Caco-2 (cell line): ENCODE results near the gene FAM168A. TPM values are rescaled to one million over a fixed set of nuclear protein-coding genes. Genes with fewer than 3 reads are reported as not detected.

Source experiments
- BruUV-seq: library from RNA; stranded (reverse); fragments of 400-500 nt; replicated peaks from 2 replicates; lab custom pipeline; 2021; lab: Mats Ljungman, UMichigan
- CTCF ChIA-PET: fragments of 300-600 bp; sonication (Branson Sonifier 250); formaldehyde crosslinking; loops from one replicate; lab custom pipeline; 2022; ENCODE audit warnings: antibody characterized with exemption; lab: Charles Lee
- POLR2A ChIA-PET: fragments of 300-600 bp; sonication (Branson Sonifier 250); formaldehyde crosslinking; loops from one replicate; lab custom pipeline; 2022; ENCODE audit warnings: antibody characterized with exemption; lab: Charles Lee
- DNase-seq, 2 experiments: peaks; one replicate each; pipeline versions ENCODE4 v3.0.0 to v3.0.0-alpha.2; 2020 to 2022
- H3K27me3 ChIP-seq: replicated peaks from 2 replicates; pipeline ENCODE4 v1.6.0; 2011; ENCODE audit warnings: low read length; ENCODE audit not compliant: control insufficient read depth, insufficient read depth
- H3K36me3 ChIP-seq: 2 replicates; pipeline ENCODE4 v1.5.1; 2011; ENCODE audit warnings: low read length; ENCODE audit not compliant: control insufficient read depth, insufficient read depth
- H3K4me1 ChIP-seq: fragments of 250-450 bp; sonication (Bioruptor Pico); 2 replicates; pipeline ENCODE4 v1.5.1; 2020; ENCODE audit warnings: mild to moderate bottlenecking
- H3K4me3 ChIP-seq: 2 replicates; pipeline ENCODE4 v1.5.1; 2011; ENCODE audit warnings: low read depth, mild to moderate bottlenecking, control low read depth, low read length
- H3K9me3 ChIP-seq: fragments of 250-450 bp; sonication (Bioruptor Pico); 2 replicates; pipeline ENCODE4 v1.5.1; 2020; ENCODE audit warnings: mild to moderate bottlenecking, moderate library complexity
- H3K27ac Mint-ChIP-seq: one replicate; pipeline ENCODE4 v1.8.0; 2022; ENCODE audit warnings: mixed read lengths; ENCODE audit not compliant: unreplicated experiment
- H3K27me3 Mint-ChIP-seq: one replicate; pipeline ENCODE4 v1.8.0; 2022; ENCODE audit warnings: mixed read lengths; ENCODE audit not compliant: insufficient read depth, unreplicated experiment
- H3K36me3 Mint-ChIP-seq: one replicate; pipeline ENCODE4 v1.8.0; 2022; ENCODE audit warnings: mild to moderate bottlenecking, mixed read lengths; ENCODE audit not compliant: insufficient read depth, unreplicated experiment
- H3K4me1 Mint-ChIP-seq: one replicate; pipeline ENCODE4 v1.8.0; 2022; ENCODE audit warnings: low read depth, mixed read lengths; ENCODE audit not compliant: unreplicated experiment
- H3K4me3 Mint-ChIP-seq: one replicate; pipeline ENCODE4 v1.8.0; 2022; ENCODE audit warnings: mild to moderate bottlenecking, moderate library complexity, mixed read lengths; ENCODE audit not compliant: unreplicated experiment
- H3K9me3 Mint-ChIP-seq: one replicate; pipeline ENCODE4 v1.8.0; 2022; ENCODE audit warnings: mixed read lengths; ENCODE audit not compliant: unreplicated experiment
- CTCF ChIP-seq, 2 experiments: fragments of 200-600 bp in 1 of 2; IDR thresholded peaks; 1 replicate in 1 of 2; 2 replicates in 1 of 2; pipeline versions ENCODE4 v1.5.1 to v1.8.0; 2011 to 2022; ENCODE audit warnings: antibody characterized with exemption in 1 of 2, control low read depth in 1 of 2, inconsistent platforms in 1 of 2, low read depth in 1 of 2, low read length in 1 of 2, mild to moderate bottlenecking in 1 of 2, moderate library complexity in 1 of 2; ENCODE audit not compliant: insufficient read depth in 1 of 2, severe bottlenecking in 1 of 2, unreplicated experiment in 1 of 2
- intact Hi-C: fragments of 100-400 bp; cut with micrococcal nuclease; formaldehyde crosslinking; loops from one replicate; pipeline ENCODE4 v1.10.0; 2022; ENCODE audit not compliant: unreplicated experiment
- total RNA-seq: library from RNA; stranded (reverse); gene quantifications from 2 replicates; pipeline ENCODE4 v1.2.3, GENCODE V29; 2022

Gene FAM168A
- total RNA-seq, 1 experiment from 2014 or later: 46.0 TPM

- no peak overlapping the region for H3K4me3 Mint-ChIP-seq
- Histone ChIP-seq H3K9me3 (no peaks in the 10 kb centered on the region), H3K36me3 (no peaks in the 10 kb centered on the region), H3K4me1 (no peaks in the 10 kb centered on the region), H3K4me3 (no peak overlapping the region), H3K27me3 (no peaks in the 10 kb centered on the region)
- H3K27me3 Mint-ChIP-seq: no peaks in the 10 kb centered on the region
- ChIA-PET CTCF (no interaction called here), POLR2A (no interaction called here)
- H3K9me3 Mint-ChIP-seq: peaks cover 26% of the 10 kb centered on the region
- no peak overlapping the region for H3K27ac Mint-ChIP-seq
- DNase-seq: no peak
- BruUV-seq: no TSS peak
- TF ChIP-seq CTCF (IDR thresholded peaks at IDR 0.05; ENCODE audit: insufficient read depth in 1 of 2, low read depth in 1 of 2, low read length in 1 of 2, severe bottlenecking in 1 of 2, unreplicated experiment in 1 of 2): no peak
- intact Hi-C loops: no loop called here
- peaks cover 6% of the 10 kb centered on the region for H3K4me1 Mint-ChIP-seq
- H3K36me3 Mint-ChIP-seq: no peaks in the 10 kb centered on the region
These were observed 89.4 kb downstream of the FAM168A start for GRCh38 chr11:73508243-73509176.

DNA sequence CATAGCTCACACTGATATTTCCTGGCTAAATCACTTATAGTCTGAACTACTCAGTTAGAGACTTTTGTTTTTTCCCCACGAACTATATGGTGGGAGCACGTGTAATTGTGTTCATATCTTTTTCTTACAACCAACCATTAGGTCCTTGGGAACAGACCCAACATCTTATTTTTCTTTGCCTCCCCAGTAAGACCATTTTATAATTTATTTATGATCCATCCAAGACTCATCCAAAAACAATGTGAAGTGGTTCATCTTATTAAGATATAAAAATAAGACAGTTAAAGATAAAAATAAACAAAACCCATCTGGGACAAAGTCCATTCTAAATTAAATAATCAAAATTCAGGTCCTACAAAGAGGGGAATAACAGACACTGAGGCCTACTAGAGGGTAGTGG lies 90.8 kb downstream of the FAM168A start:
- Histone ChIP-seq H3K27me3 (no peaks in the 10 kb centered on the region), H3K4me3 (no peak overlapping the region), H3K4me1 (no peaks in the 10 kb centered on the region), H3K9me3 (no peaks in the 10 kb centered on the region), H3K36me3 (no peaks in the 10 kb centered on the region)
- no peaks in the 10 kb centered on the region for H3K36me3 Mint-ChIP-seq
- no TSS peak for BruUV-seq
- POLR2A ChIA-PET: no interaction called here
- no peaks in the 10 kb centered on the region for H3K27me3 Mint-ChIP-seq
- no peak for DNase-seq
- intact Hi-C loops: no loop called here
- H3K4me3 Mint-ChIP-seq: no peak overlapping the region
- no peak for TF ChIP-seq CTCF (IDR thresholded peaks at IDR 0.05; ENCODE audit: insufficient read depth in 1 of 2, low read depth in 1 of 2, low read length in 1 of 2, severe bottlenecking in 1 of 2, unreplicated experiment in 1 of 2)
- H3K27ac Mint-ChIP-seq: no peak overlapping the region
- CTCF ChIA-PET: no interaction called here
- peaks cover 6% of the 10 kb centered on the region for H3K4me1 Mint-ChIP-seq
- H3K9me3 Mint-ChIP-seq: peaks cover 30% of the 10 kb centered on the region

DNA sequence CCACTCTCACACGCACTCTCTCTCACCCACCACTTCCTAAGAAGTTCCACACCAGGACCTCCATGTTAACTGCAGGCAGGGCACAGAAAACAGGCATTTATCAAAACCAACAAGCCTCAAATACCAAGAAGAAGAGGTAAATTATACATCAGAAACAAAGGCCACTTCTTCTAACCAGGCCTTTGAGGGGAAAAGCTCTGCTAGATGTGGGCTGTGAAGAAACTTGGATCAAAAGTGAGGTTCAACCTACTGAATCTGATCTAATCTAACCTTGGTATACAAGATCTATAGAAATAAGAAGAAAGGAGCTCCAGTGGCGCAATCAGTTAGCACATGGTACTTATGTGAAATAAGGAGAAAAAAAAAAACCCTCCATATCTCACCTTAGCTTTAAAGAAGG lies 91.9 kb downstream of the FAM168A start:
- POLR2A ChIA-PET: no interaction called here
- TF ChIP-seq CTCF (IDR thresholded peaks at IDR 0.05; ENCODE audit: insufficient read depth in 1 of 2, low read depth in 1 of 2, low read length in 1 of 2, severe bottlenecking in 1 of 2, unreplicated experiment in 1 of 2): no peak
- Mint-ChIP-seq H3K9me3 (peaks cover 30% of the 10 kb centered on the region), H3K4me1 (peaks cover 6% of the 10 kb centered on the region), H3K36me3 (no peaks in the 10 kb centered on the region), H3K27me3 (no peaks in the 10 kb centered on the region), H3K27ac (no peak overlapping the region), H3K4me3 (no peak overlapping the region)
- no TSS peak for BruUV-seq
- DNase-seq: no peak
- intact Hi-C loops: no loop called here
- Histone ChIP-seq H3K4me1 (no peaks in the 10 kb centered on the region), H3K9me3 (no peaks in the 10 kb centered on the region), H3K4me3 (no peak overlapping the region), H3K27me3 (no peaks in the 10 kb centered on the region), H3K36me3 (no peaks in the 10 kb centered on the region)
- CTCF ChIA-PET: no interaction called here
